Measurements from ENCODE around the gene FBXW4.

FBXW4 gene

GRCh38 chr10:101595591-101596433 is 99.2 kb downstream of the FBXW4 start (continued):
- TF ChIP-seq, protein P1, sequence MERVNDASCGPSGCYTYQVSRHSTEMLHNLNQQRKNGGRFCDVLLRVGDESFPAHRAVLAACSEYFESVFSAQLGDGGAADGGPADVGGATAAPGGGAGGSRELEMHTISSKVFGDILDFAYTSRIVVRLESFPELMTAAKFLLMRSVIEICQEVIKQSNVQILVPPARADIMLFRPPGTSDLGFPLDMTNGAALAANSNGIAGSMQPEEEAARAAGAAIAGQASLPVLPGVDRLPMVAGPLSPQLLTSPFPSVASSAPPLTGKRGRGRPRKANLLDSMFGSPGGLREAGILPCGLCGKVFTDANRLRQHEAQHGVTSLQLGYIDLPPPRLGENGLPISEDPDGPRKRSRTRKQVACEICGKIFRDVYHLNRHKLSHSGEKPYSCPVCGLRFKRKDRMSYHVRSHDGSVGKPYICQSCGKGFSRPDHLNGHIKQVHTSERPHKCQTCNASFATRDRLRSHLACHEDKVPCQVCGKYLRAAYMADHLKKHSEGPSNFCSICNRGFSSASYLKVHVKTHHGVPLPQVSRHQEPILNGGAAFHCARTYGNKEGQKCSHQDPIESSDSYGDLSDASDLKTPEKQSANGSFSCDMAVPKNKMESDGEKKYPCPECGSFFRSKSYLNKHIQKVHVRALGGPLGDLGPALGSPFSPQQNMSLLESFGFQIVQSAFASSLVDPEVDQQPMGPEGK (tag by site-specific recombination; IDR thresholded peaks at IDR 0.05): peak; percentile 72
- TF ChIP-seq, protein P2, sequence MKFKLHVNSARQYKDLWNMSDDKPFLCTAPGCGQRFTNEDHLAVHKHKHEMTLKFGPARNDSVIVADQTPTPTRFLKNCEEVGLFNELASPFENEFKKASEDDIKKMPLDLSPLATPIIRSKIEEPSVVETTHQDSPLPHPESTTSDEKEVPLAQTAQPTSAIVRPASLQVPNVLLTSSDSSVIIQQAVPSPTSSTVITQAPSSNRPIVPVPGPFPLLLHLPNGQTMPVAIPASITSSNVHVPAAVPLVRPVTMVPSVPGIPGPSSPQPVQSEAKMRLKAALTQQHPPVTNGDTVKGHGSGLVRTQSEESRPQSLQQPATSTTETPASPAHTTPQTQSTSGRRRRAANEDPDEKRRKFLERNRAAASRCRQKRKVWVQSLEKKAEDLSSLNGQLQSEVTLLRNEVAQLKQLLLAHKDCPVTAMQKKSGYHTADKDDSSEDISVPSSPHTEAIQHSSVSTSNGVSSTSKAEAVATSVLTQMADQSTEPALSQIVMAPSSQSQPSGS (tag by site-specific recombination; IDR thresholded peaks at IDR 0.05; ENCODE audit: low read depth): 0 out of 2 replicates have a peak, but pooled peaks have one; percentile 42
- peak; percentile 66 for TF ChIP-seq ZNF600 (tag by site-specific recombination; IDR thresholded peaks at IDR 0.05)
- TF ChIP-seq ZBTB17 (tag by site-specific recombination; IDR thresholded peaks at IDR 0.05): peak; percentile 76
- TF ChIP-seq, protein P3, sequence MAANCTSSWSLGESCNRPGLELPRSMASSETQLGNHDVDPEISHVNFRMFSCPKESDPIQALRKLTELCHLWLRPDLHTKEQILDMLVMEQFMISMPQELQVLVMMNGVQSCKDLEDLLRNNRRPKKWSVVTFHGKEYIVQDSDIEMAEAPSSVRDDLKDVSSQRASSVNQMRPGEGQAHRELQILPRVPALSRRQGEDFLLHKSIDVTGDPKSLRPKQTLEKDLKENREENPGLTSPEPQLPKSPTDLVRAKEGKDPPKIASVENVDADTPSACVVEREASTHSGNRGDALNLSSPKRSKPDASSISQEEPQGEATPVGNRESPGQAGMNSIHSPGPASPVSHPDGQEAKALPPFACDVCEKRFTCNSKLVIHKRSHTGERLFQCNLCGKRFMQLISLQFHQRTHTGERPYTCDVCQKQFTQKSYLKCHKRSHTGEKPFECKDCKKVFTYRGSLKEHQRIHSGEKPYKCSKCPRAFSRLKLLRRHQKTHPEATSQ (tag by site-specific recombination; IDR thresholded peaks at IDR 0.05): no peak
- TF ChIP-seq ZBTB20 (tag by site-specific recombination; IDR thresholded peaks at IDR 0.05): 0 out of 2 replicates have a peak, but pooled peaks have one; percentile 18
- peak; percentile 83 for TF ChIP-seq FEZF1 (tag by site-specific recombination; IDR thresholded peaks at IDR 0.05)
- no peak for TF ChIP-seq OVOL3 (tag by site-specific recombination; IDR thresholded peaks at IDR 0.05)
- peak; percentile 48; the same call in 1 of the 2 replicates for TF ChIP-seq MZF1 (tag by site-specific recombination; IDR thresholded peaks at IDR 0.05; ENCODE audit: borderline replicate concordance)
- peak; percentile 74 for TF ChIP-seq GFI1B (tag by site-specific recombination; IDR thresholded peaks at IDR 0.05)
- peak; percentile 80 for TF ChIP-seq ZNF341 (tag by site-specific recombination; IDR thresholded peaks at IDR 0.05; ENCODE audit: low read depth)
- TF ChIP-seq GLIS1 (tag by site-specific recombination; IDR thresholded peaks at IDR 0.05): peak; percentile 81
- TF ChIP-seq ZNF19 (tag by site-specific recombination; IDR thresholded peaks at IDR 0.05; ENCODE audit: low read depth): no peak
- TF ChIP-seq ZNF155 (tag by site-specific recombination; IDR thresholded peaks at IDR 0.05): no peak
- TF ChIP-seq YY1 (tag by site-specific recombination; IDR thresholded peaks at IDR 0.05): peak; percentile 21; the same call in 1 of the 2 replicates
- peak; percentile 40 for TF ChIP-seq KLF8 (tag by site-specific recombination; IDR thresholded peaks at IDR 0.05)
- TF ChIP-seq ZNF658 (tag by site-specific recombination; IDR thresholded peaks at IDR 0.05): no peak
- TF ChIP-seq, protein P4, sequence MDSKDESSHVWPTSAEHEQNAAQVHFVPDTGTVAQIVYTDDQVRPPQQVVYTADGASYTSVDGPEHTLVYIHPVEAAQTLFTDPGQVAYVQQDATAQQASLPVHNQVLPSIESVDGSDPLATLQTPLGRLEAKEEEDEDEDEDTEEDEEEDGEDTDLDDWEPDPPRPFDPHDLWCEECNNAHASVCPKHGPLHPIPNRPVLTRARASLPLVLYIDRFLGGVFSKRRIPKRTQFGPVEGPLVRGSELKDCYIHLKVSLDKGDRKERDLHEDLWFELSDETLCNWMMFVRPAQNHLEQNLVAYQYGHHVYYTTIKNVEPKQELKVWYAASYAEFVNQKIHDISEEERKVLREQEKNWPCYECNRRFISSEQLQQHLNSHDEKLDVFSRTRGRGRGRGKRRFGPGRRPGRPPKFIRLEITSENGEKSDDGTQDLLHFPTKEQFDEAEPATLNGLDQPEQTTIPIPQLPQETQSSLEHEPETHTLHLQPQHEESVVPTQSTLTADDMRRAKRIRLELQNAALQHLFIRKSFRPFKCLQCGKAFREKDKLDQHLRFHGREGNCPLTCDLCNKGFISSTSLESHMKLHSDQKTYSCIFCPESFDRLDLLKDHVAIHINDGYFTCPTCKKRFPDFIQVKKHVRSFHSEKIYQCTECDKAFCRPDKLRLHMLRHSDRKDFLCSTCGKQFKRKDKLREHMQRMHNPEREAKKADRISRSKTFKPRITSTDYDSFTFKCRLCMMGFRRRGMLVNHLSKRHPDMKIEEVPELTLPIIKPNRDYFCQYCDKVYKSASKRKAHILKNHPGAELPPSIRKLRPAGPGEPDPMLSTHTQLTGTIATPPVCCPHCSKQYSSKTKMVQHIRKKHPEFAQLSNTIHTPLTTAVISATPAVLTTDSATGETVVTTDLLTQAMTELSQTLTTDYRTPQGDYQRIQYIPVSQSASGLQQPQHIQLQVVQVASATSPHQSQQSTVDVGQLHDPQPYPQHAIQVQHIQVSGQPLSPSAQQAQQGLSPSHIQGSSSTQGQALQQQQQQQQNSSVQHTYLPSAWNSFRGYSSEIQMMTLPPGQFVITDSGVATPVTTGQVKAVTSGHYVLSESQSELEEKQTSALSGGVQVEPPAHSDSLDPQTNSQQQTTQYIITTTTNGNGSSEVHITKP (tag by site-specific recombination; IDR thresholded peaks at IDR 0.05): peak; percentile 93
- TF ChIP-seq ZNF146 (tag by site-specific recombination; IDR thresholded peaks at IDR 0.05): no peak
- no peak for TF ChIP-seq ZNF311 (tag by site-specific recombination; IDR thresholded peaks at IDR 0.05; ENCODE audit: borderline replicate concordance)
- TF ChIP-seq ZIC2 (tag by site-specific recombination; IDR thresholded peaks at IDR 0.05): peak; percentile 39
- TF ChIP-seq WT1 (tag by site-specific recombination; IDR thresholded peaks at IDR 0.05): peak; percentile 93
- peak; percentile 50 for TF ChIP-seq ZNF843 (tag by site-specific recombination; IDR thresholded peaks at IDR 0.05)
- no peak for TF ChIP-seq ZNF580 (tag by site-specific recombination; IDR thresholded peaks at IDR 0.05)
- peak; percentile 98 for TF ChIP-seq OSR2 (tag by site-specific recombination; IDR thresholded peaks at IDR 0.05)
- TF ChIP-seq ZNF76 (tag by site-specific recombination; IDR thresholded peaks at IDR 0.05; ENCODE audit: borderline replicate concordance, low read depth): peak; percentile 45; the same call in 1 of the 2 replicates
- no peak for TF ChIP-seq ZXDB (tag by site-specific recombination; IDR thresholded peaks at IDR 0.05)
- 0 out of 2 replicates have a peak, but pooled peaks have one; percentile 23 for TF ChIP-seq ZNF394 (tag by site-specific recombination; IDR thresholded peaks at IDR 0.05; ENCODE audit: borderline replicate concordance)
- peak; percentile 73 for TF ChIP-seq ZNF366 (tag by site-specific recombination; conservative IDR thresholded peaks at IDR 0.05)
- TF ChIP-seq ZNF24 (tag by site-specific recombination; IDR thresholded peaks at IDR 0.05): peak; percentile 67; the same call in 1 of the 2 replicates
- peak; percentile 54 for TF ChIP-seq SP2 (tag by site-specific recombination; IDR thresholded peaks at IDR 0.05)
